HCT116 (cell line): ENCODE measurements around the gene TRUB1. TPM values are rescaled to one million over a fixed set of nuclear protein-coding genes. Genes with fewer than 3 reads are reported as not detected.

Experiments
- ATAC-seq: fragments of 200-7000 bp; cut with Tn5 transposase; 2 replicates; pipeline ENCODE4 v1.9.1; 2020; ENCODE audit warnings: mild to moderate bottlenecking, moderate library complexity
- BruUV-seq: library from RNA; stranded (reverse); fragments of 400-500 nt; replicated peaks from 2 replicates; lab custom pipeline; 2021; lab: Mats Ljungman, UMichigan
- CTCF ChIA-PET: fragments of 300-600 bp; sonication (Branson Sonifier 250); formaldehyde crosslinking; loops from one replicate; lab custom pipeline; 2021; ENCODE audit warnings: antibody characterized with exemption; lab: Charles Lee
- POLR2A ChIA-PET: fragments of 300-600, 350-600 bp; sonication (Branson Sonifier 250); formaldehyde crosslinking; loops from one replicate; lab custom pipeline; 2021; ENCODE audit warnings: antibody characterized with exemption; lab: Charles Lee
- RAD21 ChIA-PET, 2 experiments: fragments of 300-600 bp; sonication (Branson Sonifier 250); formaldehyde crosslinking; loops; one replicate each; lab custom pipeline; 2023; ENCODE audit warnings: low total read pairs in 2 of 2; ENCODE audit not compliant: uncharacterized antibody in 2 of 2, unreplicated experiment in 2 of 2, low non-redundant PET in 1 of 2; lab: Charles Lee
- DNase-seq: peaks from one replicate; pipeline ENCODE4 v3.0.0-alpha.2; 2010; ENCODE audit warnings: low read depth, low spot score
- H2AFZ ChIP-seq: fragments of 200-600 bp; shearing (Covaris generic), sonication (generic); 2 replicates; pipeline ENCODE4 v1.6.1; 2017; ENCODE audit warnings: low read depth, mixed run types, mixed read lengths, antibody characterized with exemption, low read length; ENCODE audit not compliant: poor library complexity, severe bottlenecking
- H3K27ac ChIP-seq: 2 replicates; pipeline ENCODE4 v1.5.1; 2012; ENCODE audit warnings: low read depth, low read length
- H3K27me3 ChIP-seq: fragments of 200-600 bp; sonication (generic); 2 replicates; pipeline ENCODE4 v1.6.1; 2016; ENCODE audit warnings: mixed run types, low read length, mixed read lengths; ENCODE audit not compliant: insufficient read depth
- H3K36me3 ChIP-seq, 2 experiments: fragments of 200-500 bp in 1 of 2; fragments of 200-600 bp in 1 of 2; sonication (Bioruptor generic) in 1 of 2; sonication (generic) in 1 of 2; 2 replicates each; pipeline versions ENCODE4 v1.5.1 to v1.6.1; 2014 to 2016; ENCODE audit warnings: low read length in 2 of 2, inconsistent platforms in 1 of 2, mixed read lengths in 1 of 2, mixed run types in 1 of 2; ENCODE audit not compliant: insufficient read depth in 2 of 2, control insufficient read depth in 1 of 2
- H3K4me1 ChIP-seq, 2 experiments: fragments of 200-600 bp in 1 of 2; sonication (generic) in 1 of 2; 2 replicates each; pipeline versions ENCODE4 v1.5.1 to v1.6.1; 2012 to 2017; ENCODE audit warnings: low read length in 2 of 2, inconsistent platforms in 1 of 2, mild to moderate bottlenecking in 1 of 2, mixed read lengths in 1 of 2, mixed run types in 1 of 2, moderate library complexity in 1 of 2; ENCODE audit not compliant: insufficient read depth in 2 of 2, control insufficient read depth in 1 of 2
- H3K4me2 ChIP-seq: fragments of 200-600 bp; sonication (generic); 2 replicates; pipeline ENCODE4 v1.6.1; 2017; ENCODE audit warnings: mixed run types, low read length, mixed read lengths
- H3K4me3 ChIP-seq, 2 experiments: fragments of 200-600 bp in 1 of 2; sonication (generic) in 1 of 2; replicated peaks in 1 of 2; 2 replicates each; pipeline ENCODE4 v1.5.1; 2011 to 2016; ENCODE audit warnings: low read length in 2 of 2, control low read depth in 1 of 2, low read depth in 1 of 2, mild to moderate bottlenecking in 1 of 2, mixed read lengths in 1 of 2, mixed run types in 1 of 2
- H3K79me2 ChIP-seq: fragments of 200-600 bp; sonication (generic); 2 replicates; pipeline ENCODE4 v1.6.1; 2017; ENCODE audit warnings: mild to moderate bottlenecking, mixed run types, low read length, moderate library complexity, mixed read lengths; ENCODE audit not compliant: insufficient read depth
- H3K9ac ChIP-seq: fragments of 200-600 bp; sonication (generic); 2 replicates; pipeline ENCODE4 v1.6.1; 2016; ENCODE audit warnings: low read length, mixed read lengths
- H3K9me2 ChIP-seq: fragments of 200-600 bp; sonication (generic), shearing (Covaris generic); 2 replicates; pipeline ENCODE4 v1.6.1; 2017; ENCODE audit warnings: mixed run types, mild to moderate bottlenecking, moderate library complexity; ENCODE audit not compliant: insufficient read depth
- H3K9me3 ChIP-seq, 2 experiments: fragments of 200-500 bp in 1 of 2; fragments of 200-600 bp in 1 of 2; sonication (Bioruptor generic) in 1 of 2; sonication (generic) in 1 of 2; 2 replicates each; pipeline ENCODE4 v1.6.1; 2014 to 2017; ENCODE audit warnings: low read length in 2 of 2, mixed read lengths in 2 of 2, inconsistent platforms in 1 of 2, low read depth in 1 of 2, mild to moderate bottlenecking in 1 of 2, mixed run types in 1 of 2, moderate library complexity in 1 of 2; ENCODE audit not compliant: control insufficient read depth in 1 of 2, insufficient read depth in 1 of 2
- H4K20me1 ChIP-seq: fragments of 200-600 bp; sonication (generic), shearing (Covaris generic); 2 replicates; pipeline ENCODE4 v1.6.1; 2017; ENCODE audit warnings: mixed run types, mild to moderate bottlenecking, moderate library complexity; ENCODE audit not compliant: insufficient read depth
- CBX3 ChIP-seq: IDR thresholded peaks from 2 replicates; pipeline ENCODE4 v1.6.1; 2012; ENCODE audit warnings: low read depth
- EGR1 ChIP-seq: IDR thresholded peaks from 2 replicates; pipeline ENCODE4 v1.6.1; 2012; ENCODE audit warnings: low read depth
- EZH2 ChIP-seq: fragments of 200-600 bp; sonication (generic); IDR thresholded peaks from 2 replicates; pipeline ENCODE4 v1.6.1; 2017; ENCODE audit warnings: antibody characterized with exemption, mixed run types
- FOSL1 ChIP-seq: IDR thresholded peaks from 2 replicates; pipeline ENCODE4 v1.6.1; 2012; ENCODE audit warnings: low read depth
- JUND ChIP-seq: IDR thresholded peaks from 2 replicates; pipeline ENCODE4 v1.6.1; 2012
- MAX ChIP-seq: IDR thresholded peaks from 2 replicates; pipeline ENCODE4 v1.6.1; 2012
- POLR2A ChIP-seq: IDR thresholded peaks from 2 replicates; pipeline ENCODE4 v1.7.0; 2011; ENCODE audit warnings: borderline replicate concordance; ENCODE audit not compliant: insufficient read depth, insufficient read length; ENCODE audit errors: extremely low read depth
- RAD21 ChIP-seq: IDR thresholded peaks from 2 replicates; pipeline ENCODE4 v1.6.1; 2012; ENCODE audit warnings: low read depth, mild to moderate bottlenecking
- SP1 ChIP-seq: IDR thresholded peaks from 2 replicates; pipeline ENCODE4 v1.6.1; 2012; ENCODE audit warnings: low read depth
- SRF ChIP-seq: IDR thresholded peaks from 2 replicates; pipeline ENCODE4 v1.6.1; 2012; ENCODE audit warnings: low read depth
- ZBTB33 ChIP-seq: IDR thresholded peaks from 2 replicates; pipeline ENCODE4 v1.6.1; 2011; ENCODE audit warnings: mild to moderate bottlenecking, low read length, moderate library complexity; ENCODE audit not compliant: insufficient replicate concordance; ENCODE audit errors: extremely low read depth
- intact Hi-C: fragments of 100-400 bp; cut with micrococcal nuclease; formaldehyde crosslinking; loops from 2 replicates; pipeline ENCODE4 v1.10.0; 2022
- total RNA-seq: library from RNA; stranded (reverse); gene quantifications from one replicate; pipeline ENCODE4 v1.2.1, GENCODE V29; 2021; ENCODE audit not compliant: unreplicated experiment
- TF ChIP-seq, protein P1 (sequence below), 3 experiments: fragments of 200-600 bp in 1 of 3; sonication (generic) in 1 of 3; IDR thresholded peaks in 2 of 3; conservative IDR thresholded peaks in 1 of 3; 2 replicates each; pipeline ENCODE4 v1.5.1; 2012 to 2017; ENCODE audit warnings: low read depth in 2 of 3, low read length in 2 of 3, antibody characterized with exemption in 1 of 3, borderline replicate concordance in 1 of 3, control low read depth in 1 of 3, mild to moderate bottlenecking in 1 of 3, mixed read lengths in 1 of 3, mixed run types in 1 of 3, moderate library complexity in 1 of 3; ENCODE audit not compliant: insufficient read depth in 1 of 3

The TRUB1 gene
- total RNA-seq, 1 experiment from 2014 or later: 44.1 TPM

DNA sequence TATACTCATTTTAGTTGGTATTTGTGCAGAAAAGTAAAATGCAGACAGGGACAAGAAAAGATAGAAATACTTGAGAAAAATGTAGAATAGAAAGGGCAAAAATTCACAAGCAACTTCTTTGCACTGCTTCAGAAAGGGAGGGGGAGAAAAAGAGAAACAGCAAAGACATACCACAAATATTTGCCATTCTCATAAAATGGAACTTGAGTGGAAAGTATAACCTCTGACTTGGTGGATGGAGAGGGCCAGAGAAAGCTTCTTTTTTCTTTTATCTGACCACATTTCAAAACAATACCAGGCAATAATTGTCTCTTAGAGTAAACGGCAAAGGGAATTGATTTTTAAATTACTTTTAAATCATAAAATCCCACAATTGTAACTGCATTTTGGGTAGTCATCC, 35.8 kb upstream of the TRUB1 start:
- ChIA-PET RAD21 (no interaction called here), POLR2A (no interaction called here), CTCF (no interaction called here)
- no peaks in the 10 kb centered on the region for H3K9me3 ChIP-seq
- H3K4me2 ChIP-seq: no peak overlapping the region
- intact Hi-C loops: no loop called here
- H3K27ac ChIP-seq: no peak overlapping the region
- ATAC-seq (no peak), DNase-seq (no peak)
- peaks cover 12% of the 10 kb centered on the region in 2 experiments; a peak in 3 of 4 replicates for H3K4me1 ChIP-seq
- TF ChIP-seq SRF: no peak
- TF ChIP-seq EGR1: no peak
- TF ChIP-seq EZH2: no peak
- no peak for TF ChIP-seq SP1
- TF ChIP-seq CBX3: no peak
- TF ChIP-seq RAD21: no peak
- no peak for TF ChIP-seq MAX
- TF ChIP-seq ZBTB33: no peak
- no peak for TF ChIP-seq POLR2A
- H3K9me2 ChIP-seq: no peaks in the 10 kb centered on the region
- no peak overlapping the region for H3K4me3 ChIP-seq
- H4K20me1 ChIP-seq: no peaks in the 10 kb centered on the region
- no peaks in the 10 kb centered on the region for H3K27me3 ChIP-seq
- H3K79me2 ChIP-seq: no peaks in the 10 kb centered on the region
- BruUV-seq: no TSS peak
- no peaks in the 10 kb centered on the region for H3K36me3 ChIP-seq
- no peak overlapping the region for H2AFZ ChIP-seq
- H3K9ac ChIP-seq: no peak overlapping the region

- CTCF ChIA-PET: interaction anchor here (0.7 kb wide), 1 partner anchor 26 kb away, joined by 3 read pairs; no protein-coding TSS in a partner anchor
These were observed 32.5 kb upstream of the TRUB1 start for GRCh38 chr10:114905450-114905849.

More at GRCh38 chr10:114905450-114905849, 32.5 kb upstream of the TRUB1 start:
- Histone ChIP-seq H3K4me1 (peaks cover 12% of the 10 kb centered on the region in 2 experiments; a peak in 3 of 4 replicates), H4K20me1 (no peaks in the 10 kb centered on the region), H3K27ac (no peak overlapping the region), H3K9me2 (no peaks in the 10 kb centered on the region), H3K79me2 (no peaks in the 10 kb centered on the region), H2AFZ (peak overlapping the region; percentile 6)
- BruUV-seq: no TSS peak
- intact Hi-C loops: no loop called here
- POLR2A ChIA-PET: no interaction called here
- peak; percentile 83 for ATAC-seq
- peak; percentile 55 for DNase-seq
- peak; percentile 42; the same call in 1 of the 2 replicates for TF ChIP-seq JUND
- peak; percentile 52; the same call in 1 of the 2 replicates for TF ChIP-seq CBX3
- TF ChIP-seq FOSL1: peak; percentile 59
- peak; percentile 47 for TF ChIP-seq SP1
- TF ChIP-seq SRF: peak; percentile 39; the same call in 1 of the 2 replicates
- TF ChIP-seq, protein P1, sequence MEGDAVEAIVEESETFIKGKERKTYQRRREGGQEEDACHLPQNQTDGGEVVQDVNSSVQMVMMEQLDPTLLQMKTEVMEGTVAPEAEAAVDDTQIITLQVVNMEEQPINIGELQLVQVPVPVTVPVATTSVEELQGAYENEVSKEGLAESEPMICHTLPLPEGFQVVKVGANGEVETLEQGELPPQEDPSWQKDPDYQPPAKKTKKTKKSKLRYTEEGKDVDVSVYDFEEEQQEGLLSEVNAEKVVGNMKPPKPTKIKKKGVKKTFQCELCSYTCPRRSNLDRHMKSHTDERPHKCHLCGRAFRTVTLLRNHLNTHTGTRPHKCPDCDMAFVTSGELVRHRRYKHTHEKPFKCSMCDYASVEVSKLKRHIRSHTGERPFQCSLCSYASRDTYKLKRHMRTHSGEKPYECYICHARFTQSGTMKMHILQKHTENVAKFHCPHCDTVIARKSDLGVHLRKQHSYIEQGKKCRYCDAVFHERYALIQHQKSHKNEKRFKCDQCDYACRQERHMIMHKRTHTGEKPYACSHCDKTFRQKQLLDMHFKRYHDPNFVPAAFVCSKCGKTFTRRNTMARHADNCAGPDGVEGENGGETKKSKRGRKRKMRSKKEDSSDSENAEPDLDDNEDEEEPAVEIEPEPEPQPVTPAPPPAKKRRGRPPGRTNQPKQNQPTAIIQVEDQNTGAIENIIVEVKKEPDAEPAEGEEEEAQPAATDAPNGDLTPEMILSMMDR (IDR thresholded peaks at IDR 0.05 in 2 of 3, conservative IDR thresholded peaks at IDR 0.05 in 1 of 3; ENCODE audit: borderline replicate concordance in 1 of 3, insufficient read depth in 1 of 3, low read depth in 2 of 3, low read length in 2 of 3): no peak
- TF ChIP-seq, all 23 proteins: peak for 5
- RAD21 ChIA-PET: no interaction called here
- Histone ChIP-seq H3K4me3 (no peak overlapping the region), H3K9ac (no peak overlapping the region), H3K4me2 (peak overlapping the region; percentile 10), H3K36me3 (no peaks in the 10 kb centered on the region), H3K9me3 (no peaks in the 10 kb centered on the region), H3K27me3 (no peaks in the 10 kb centered on the region)
